ENCODE measurements around the gene GFM2. TPM values are rescaled to one million over a fixed set of nuclear protein-coding genes. Genes with fewer than 3 reads are reported as not detected.

Gene GFM2
- total RNA-seq, 6 experiments from 2014 or later = 16.5 to 35.0 (median 29.7) TPM

DNA sequence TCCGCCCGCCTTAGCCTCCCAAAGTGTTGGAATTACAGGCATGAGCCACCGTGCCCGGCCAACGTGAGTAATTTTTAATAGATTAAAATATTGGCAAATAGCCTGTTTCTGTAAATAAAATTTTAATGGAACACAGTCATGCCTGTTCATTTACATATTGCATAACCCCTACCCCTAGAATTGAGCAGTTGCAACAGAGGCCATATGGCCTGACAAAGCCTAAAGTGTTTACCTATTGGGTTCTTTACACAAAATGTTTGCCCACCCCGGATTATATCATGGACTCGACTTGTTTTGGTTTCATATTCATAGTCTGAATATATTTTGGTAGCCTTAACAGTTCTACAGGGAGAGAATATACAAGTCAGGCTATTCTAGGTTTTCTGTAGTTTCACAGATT lies 5.4 kb upstream of the GFM2 start:
- H3K4me3 ChIP-seq = no peak overlapping the region
- no peaks in the 10 kb centered on the region for H3K9me3 ChIP-seq
- ATAC-seq = peak; percentile 33 to 89 (median 74)
- no peak overlapping the region for H3K27ac ChIP-seq
- H3K36me3 ChIP-seq = peaks cover 5 to 81% (median 21%) of the 10 kb centered on the region in 4 donors
- DNase-seq = no peak
- intact Hi-C loops (cut with DNase I) = no loop called here
- H3K27me3 ChIP-seq = no peaks in the 10 kb centered on the region
- peaks cover 0 to 19% (median 4%) of the 10 kb centered on the region in 4 donors for H3K4me1 ChIP-seq
- 56% methylated on average over 7 of the region's 7 CpGs for WGBS (ENCODE audit: insufficient coverage, low coverage, low lambda C conversion rate, missing lambda C conversion rate)
- TF ChIP-seq, protein P1, sequence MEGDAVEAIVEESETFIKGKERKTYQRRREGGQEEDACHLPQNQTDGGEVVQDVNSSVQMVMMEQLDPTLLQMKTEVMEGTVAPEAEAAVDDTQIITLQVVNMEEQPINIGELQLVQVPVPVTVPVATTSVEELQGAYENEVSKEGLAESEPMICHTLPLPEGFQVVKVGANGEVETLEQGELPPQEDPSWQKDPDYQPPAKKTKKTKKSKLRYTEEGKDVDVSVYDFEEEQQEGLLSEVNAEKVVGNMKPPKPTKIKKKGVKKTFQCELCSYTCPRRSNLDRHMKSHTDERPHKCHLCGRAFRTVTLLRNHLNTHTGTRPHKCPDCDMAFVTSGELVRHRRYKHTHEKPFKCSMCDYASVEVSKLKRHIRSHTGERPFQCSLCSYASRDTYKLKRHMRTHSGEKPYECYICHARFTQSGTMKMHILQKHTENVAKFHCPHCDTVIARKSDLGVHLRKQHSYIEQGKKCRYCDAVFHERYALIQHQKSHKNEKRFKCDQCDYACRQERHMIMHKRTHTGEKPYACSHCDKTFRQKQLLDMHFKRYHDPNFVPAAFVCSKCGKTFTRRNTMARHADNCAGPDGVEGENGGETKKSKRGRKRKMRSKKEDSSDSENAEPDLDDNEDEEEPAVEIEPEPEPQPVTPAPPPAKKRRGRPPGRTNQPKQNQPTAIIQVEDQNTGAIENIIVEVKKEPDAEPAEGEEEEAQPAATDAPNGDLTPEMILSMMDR (IDR thresholded peaks at IDR 0.05) = no peak
- no peak for TF ChIP-seq POLR2A (IDR thresholded peaks at IDR 0.05)

DNA sequence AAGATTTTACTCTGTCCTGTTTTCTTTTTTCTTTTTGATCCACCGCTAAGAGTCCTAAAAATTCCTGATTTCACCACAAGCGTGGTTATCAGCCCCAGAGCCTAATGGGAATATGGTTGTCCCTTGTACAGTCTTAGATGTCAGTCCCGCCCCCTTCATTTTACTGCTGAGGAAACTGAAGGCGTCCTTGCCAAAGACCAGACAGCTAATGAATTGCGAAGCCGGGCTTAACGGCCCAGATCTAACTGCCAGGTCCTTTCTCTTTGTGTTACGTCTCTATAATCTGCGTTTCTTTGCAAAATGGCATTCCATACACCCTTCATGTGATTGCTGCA lies 629 bp upstream of the GFM2 start:
- intact Hi-C loops (cut with DNase I) = loop anchor here (10.0 kb wide), 2 partner anchors 137 to 147 kb away; no protein-coding TSS in a partner anchor
- TF ChIP-seq POLR2A (IDR thresholded peaks at IDR 0.05) = no peak
- TF ChIP-seq, protein P1 (IDR thresholded peaks at IDR 0.05) = no peak
- Histone ChIP-seq H3K4me1 (peaks cover 0 to 28% (median 10%) of the 10 kb centered on the region in 4 donors), H3K9me3 (no peaks in the 10 kb centered on the region), H3K27me3 (no peaks in the 10 kb centered on the region), H3K27ac (peak overlapping the region in 2 of 3 donors; percentile 67 to 79), H3K4me3 (peak overlapping the region; percentile 92 to 99 (median 97)), H3K36me3 (peaks cover 0 to 35% (median 9%) of the 10 kb centered on the region in 4 donors)
- 0% methylated on average over 9 of the region's 9 CpGs for WGBS (ENCODE audit: insufficient coverage, low coverage, low lambda C conversion rate, missing lambda C conversion rate)
- ATAC-seq (peak; percentile 11 to 19 (median 12)), DNase-seq (no peak)

DNA sequence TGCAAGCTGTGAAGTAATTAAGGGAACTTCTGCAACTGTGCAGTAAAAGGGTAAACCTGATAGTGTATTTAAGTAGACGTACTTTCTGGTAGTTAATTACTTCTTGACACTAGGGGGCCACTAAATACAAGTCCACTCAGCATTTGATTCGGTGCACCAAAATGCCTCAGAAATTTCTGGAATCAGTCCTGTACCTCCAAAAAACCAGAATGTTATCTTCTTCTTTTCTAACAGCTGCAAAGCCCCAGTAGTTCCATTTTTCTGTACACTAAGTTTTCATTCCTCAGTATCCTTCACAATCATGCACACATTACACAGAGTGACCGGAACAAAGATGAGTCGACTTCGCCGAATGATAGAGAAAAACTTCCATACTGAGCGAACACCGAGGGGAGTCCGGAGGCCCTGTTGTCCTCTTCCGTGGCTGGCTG lies 484 bp downstream of the GFM2 start:
- Histone ChIP-seq H3K36me3 (peaks cover 0 to 28% (median 9%) of the 10 kb centered on the region in 4 donors), H3K27ac (peak overlapping the region; percentile 59 to 79 (median 67)), H3K9me3 (no peaks in the 10 kb centered on the region), H3K4me1 (peaks cover 0 to 23% (median 10%) of the 10 kb centered on the region in 4 donors), H3K4me3 (peak overlapping the region; percentile 92 to 99 (median 97)), H3K27me3 (no peaks in the 10 kb centered on the region)
- intact Hi-C loops (cut with DNase I) = loop anchor here (10.0 kb wide), 2 partner anchors 138 to 148 kb away; no protein-coding TSS in a partner anchor
- 0% methylated on average over 9 of the region's 10 CpGs for WGBS (ENCODE audit: insufficient coverage, low coverage, low lambda C conversion rate, missing lambda C conversion rate)
- DNase-seq (no peak), ATAC-seq (peak; percentile 46 to 74 (median 56))
- no peak for TF ChIP-seq POLR2A (IDR thresholded peaks at IDR 0.05)
- TF ChIP-seq, protein P1 (IDR thresholded peaks at IDR 0.05) = peak; percentile 27 to 65 (median 42)

DNA sequence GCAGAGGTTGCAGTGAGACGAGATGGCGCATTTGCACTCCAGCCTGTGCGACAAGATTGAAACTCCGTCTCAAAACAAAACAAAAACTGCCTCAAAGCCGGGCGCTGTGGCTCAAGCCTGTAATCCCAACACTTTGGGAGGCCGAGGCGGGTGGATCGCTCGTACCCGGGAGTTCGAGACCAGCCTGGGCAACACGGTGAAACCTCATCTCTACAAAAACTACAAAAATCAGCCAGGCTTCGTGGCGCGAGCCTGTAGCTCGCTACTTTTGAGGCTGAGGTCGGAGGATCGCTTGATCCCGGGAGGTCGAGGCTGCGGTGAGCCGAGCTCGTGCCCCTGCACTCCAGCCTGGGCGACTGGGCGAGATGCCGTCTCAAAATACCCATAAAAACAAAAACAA lies 988 bp downstream of the GFM2 start:
- Histone ChIP-seq H3K4me1 (peaks cover 0 to 23% (median 10%) of the 10 kb centered on the region in 4 donors), H3K9me3 (no peaks in the 10 kb centered on the region), H3K27ac (peak overlapping the region in 1 of 3 donors; percentile 79), H3K27me3 (no peaks in the 10 kb centered on the region), H3K4me3 (peak overlapping the region; percentile 92 to 99 (median 97)), H3K36me3 (peaks cover 0 to 25% (median 7%) of the 10 kb centered on the region in 4 donors)
- DNase-seq = no peak
- 57% methylated on average over 21 of the region's 27 CpGs for WGBS (ENCODE audit: insufficient coverage, low coverage, low lambda C conversion rate, missing lambda C conversion rate)
- no peak for ATAC-seq
- TF ChIP-seq, protein P1 (IDR thresholded peaks at IDR 0.05) = no peak
- TF ChIP-seq POLR2A (IDR thresholded peaks at IDR 0.05) = no peak
- intact Hi-C loops (cut with DNase I) = loop anchor here (10.0 kb wide), 2 partner anchors 139 to 149 kb away; no protein-coding TSS in a partner anchor
